SJSA1 (cell line): ENCODE data around the gene GAS2L1. TPM values are rescaled to one million over a fixed set of nuclear protein-coding genes. Genes with fewer than 3 reads are reported as not detected.

Experiments
- DNase-seq, 2 experiments: peaks; one replicate each; pipeline ENCODE4 v3.0.0-alpha.2; 2015 to 2020; ENCODE audit warnings: low spot score in 2 of 2, low read depth in 1 of 2
- H3K27ac ChIP-seq: fragments of 250-450 bp; sonication (Bioruptor Pico); 2 replicates; pipeline ENCODE4 v1.5.1; 2020; ENCODE audit warnings: mild to moderate bottlenecking, moderate library complexity
- H3K27me3 ChIP-seq: fragments of 250-450 bp; sonication (Bioruptor Pico); replicated peaks from 2 replicates; pipeline ENCODE4 v1.5.1; 2020; ENCODE audit warnings: mild to moderate bottlenecking, moderate library complexity
- H3K36me3 ChIP-seq: fragments of 250-450 bp; sonication (Bioruptor Pico); 2 replicates; pipeline ENCODE4 v1.5.1; 2020; ENCODE audit warnings: mild to moderate bottlenecking
- H3K4me1 ChIP-seq: fragments of 250-450 bp; sonication (Bioruptor Pico); replicated peaks from 2 replicates; pipeline ENCODE4 v1.6.1; 2021; ENCODE audit warnings: mild to moderate bottlenecking
- H3K4me3 ChIP-seq: fragments of 250-450 bp; sonication (Bioruptor Pico); 2 replicates; pipeline ENCODE4 v1.5.1; 2020; ENCODE audit warnings: mild to moderate bottlenecking
- H3K9me3 ChIP-seq: fragments of 250-450 bp; sonication (Bioruptor Pico); replicated peaks from 2 replicates; pipeline ENCODE4 v1.5.1; 2020; ENCODE audit warnings: mild to moderate bottlenecking
- total RNA-seq: library from RNA; depleted of rRNA; stranded (reverse); fragments of >200 nt; shearing (Covaris generic); gene quantifications from 2 replicates; pipeline ENCODE4 v1.2.3, GENCODE V29; 2014

GAS2L1 gene
- total RNA-seq, 1 experiment from 2014 or later: 10.4 TPM

- no peak overlapping the region for H3K27ac ChIP-seq
- H3K9me3 ChIP-seq: 0 out of 2 replicates have a peak, but pooled peaks cover 4% of the 10 kb centered on the region
- DNase-seq: no peak
- H3K4me1 ChIP-seq: peaks cover 10% of the 10 kb centered on the region
- peaks cover 33% of the 10 kb centered on the region for H3K27me3 ChIP-seq
- H3K4me3 ChIP-seq: no peak overlapping the region
- no peaks in the 10 kb centered on the region for H3K36me3 ChIP-seq
These were observed 11.5 kb downstream of the GAS2L1 start for GRCh38 chr22:29317827-29318454.

DNA sequence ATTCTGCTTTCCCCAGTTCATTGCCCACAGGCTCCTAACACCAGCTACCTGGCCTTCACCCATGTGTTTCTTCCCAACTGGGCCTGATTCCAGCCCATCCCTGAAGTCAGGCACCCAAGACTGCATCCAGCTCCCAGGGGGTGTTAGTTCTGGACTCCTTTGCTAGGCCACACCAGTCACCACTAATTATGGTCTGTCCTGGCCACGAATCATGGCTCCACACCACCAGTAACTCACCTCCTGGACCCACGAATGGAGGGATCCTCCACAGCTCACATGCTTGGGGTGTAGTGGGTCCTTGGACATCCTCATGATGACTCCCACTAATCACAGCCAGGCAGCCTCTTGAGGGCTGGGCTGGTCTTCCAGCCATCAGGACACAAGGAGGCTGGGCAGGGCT is 12.6 kb downstream of the GAS2L1 start:
- Histone ChIP-seq H3K9me3 (0 out of 2 replicates have a peak, but pooled peaks cover 4% of the 10 kb centered on the region), H3K36me3 (no peaks in the 10 kb centered on the region), H3K4me1 (peaks cover 10% of the 10 kb centered on the region), H3K27ac (no peak overlapping the region), H3K4me3 (no peak overlapping the region), H3K27me3 (peaks cover 23% of the 10 kb centered on the region)
- no peak for DNase-seq

DNA sequence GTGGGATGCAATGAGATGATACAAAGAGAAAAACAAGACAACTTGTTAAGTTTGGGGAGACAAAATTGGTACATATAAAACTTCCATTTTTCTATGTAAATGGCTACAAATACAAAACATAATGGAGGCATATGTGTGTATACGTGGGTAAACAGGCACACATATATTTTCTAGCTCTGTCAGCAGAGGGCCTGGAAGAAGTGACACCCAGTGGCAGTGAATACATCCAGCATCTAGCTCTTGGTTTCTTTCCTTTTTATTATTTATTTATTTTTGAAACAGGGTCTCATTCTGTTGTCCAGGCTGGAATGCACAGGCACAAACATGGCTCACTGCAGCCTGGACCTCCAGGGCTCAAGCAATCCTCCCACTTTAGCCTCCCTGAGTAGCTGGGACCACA is 14.1 kb downstream of the GAS2L1 start:
- no peak for DNase-seq
- Histone ChIP-seq H3K27ac (no peak overlapping the region), H3K9me3 (no peaks in the 10 kb centered on the region), H3K4me1 (no peaks in the 10 kb centered on the region), H3K4me3 (no peak overlapping the region), H3K27me3 (peaks cover 9% of the 10 kb centered on the region), H3K36me3 (no peaks in the 10 kb centered on the region)

- Histone ChIP-seq H3K27me3 (no peaks in the 10 kb centered on the region), H3K36me3 (peaks cover 16% of the 10 kb centered on the region), H3K27ac (no peak overlapping the region), H3K9me3 (no peaks in the 10 kb centered on the region), H3K4me3 (no peak overlapping the region), H3K4me1 (no peaks in the 10 kb centered on the region)
- no peak for DNase-seq
These were observed 17.2 kb downstream of the GAS2L1 start for GRCh38 chr22:29323641-29324040.

GRCh38 chr22:29325356-29325755 is 18.9 kb downstream of the GAS2L1 start:
- H3K36me3 ChIP-seq: peaks cover 31% of the 10 kb centered on the region
- H3K4me3 ChIP-seq: no peak overlapping the region
- no peaks in the 10 kb centered on the region for H3K9me3 ChIP-seq
- no peaks in the 10 kb centered on the region for H3K27me3 ChIP-seq
- no peak for DNase-seq
- no peak overlapping the region for H3K27ac ChIP-seq
- no peaks in the 10 kb centered on the region for H3K4me1 ChIP-seq

DNA sequence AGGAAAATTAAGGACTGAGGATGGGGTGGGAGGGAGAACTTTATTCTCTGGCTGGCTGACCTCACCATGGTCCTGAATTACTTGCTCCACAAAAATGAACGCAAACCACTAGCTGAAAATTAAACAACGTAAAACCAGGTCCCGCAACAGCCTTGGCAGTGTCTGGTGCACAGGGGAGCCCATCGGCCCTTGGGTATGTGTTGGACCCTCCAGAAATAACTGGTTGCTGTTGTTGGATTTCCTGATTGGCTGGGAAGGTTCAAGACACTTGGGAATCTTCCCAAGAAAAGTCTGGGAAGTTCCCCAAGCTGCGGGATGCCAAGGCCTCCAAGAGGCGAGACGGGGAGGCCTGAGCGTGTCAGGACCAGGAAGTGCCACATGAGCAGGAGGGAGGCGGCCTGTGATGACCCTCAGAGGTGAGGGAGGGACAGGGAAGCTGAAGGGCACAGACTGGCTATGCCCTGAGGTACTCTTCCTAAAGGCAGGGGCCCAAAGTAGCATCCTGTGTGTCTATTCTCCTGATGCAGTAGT is 19.4 kb downstream of the GAS2L1 start:
- Histone ChIP-seq H3K4me1 (no peaks in the 10 kb centered on the region), H3K36me3 (peaks cover 33% of the 10 kb centered on the region), H3K27me3 (no peaks in the 10 kb centered on the region), H3K4me3 (no peak overlapping the region), H3K27ac (no peak overlapping the region), H3K9me3 (no peaks in the 10 kb centered on the region)
- DNase-seq: no peak

DNA sequence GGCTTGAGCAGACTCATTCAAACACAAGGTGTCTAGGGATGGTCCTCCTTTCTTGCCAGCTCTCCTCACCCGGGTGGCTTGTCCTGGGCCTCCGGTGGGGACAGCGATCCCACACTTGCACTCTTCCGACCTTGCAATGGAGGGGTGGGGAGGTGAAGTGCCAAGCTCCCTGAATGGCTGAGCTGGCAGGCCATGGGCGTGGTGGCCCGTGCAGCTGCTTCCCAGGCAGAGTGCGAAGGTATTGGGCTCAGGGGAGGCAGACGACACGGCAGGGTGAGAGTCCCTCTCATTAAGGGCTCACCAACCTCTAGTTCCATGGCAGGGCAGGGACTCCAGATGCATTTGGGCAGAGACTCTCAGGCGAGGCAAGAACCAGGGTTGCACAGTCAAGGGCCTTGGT is 20.0 kb downstream of the GAS2L1 start:
- Histone ChIP-seq H3K36me3 (peaks cover 38% of the 10 kb centered on the region), H3K4me3 (no peak overlapping the region), H3K4me1 (no peaks in the 10 kb centered on the region), H3K27me3 (no peaks in the 10 kb centered on the region), H3K27ac (no peak overlapping the region), H3K9me3 (no peaks in the 10 kb centered on the region)
- no peak for DNase-seq

GRCh38 chr22:29327089-29327764 is 20.8 kb downstream of the GAS2L1 start:
- H3K27me3 ChIP-seq: no peaks in the 10 kb centered on the region
- H3K4me3 ChIP-seq: no peak overlapping the region
- H3K27ac ChIP-seq: no peak overlapping the region
- H3K9me3 ChIP-seq: no peaks in the 10 kb centered on the region
- no peaks in the 10 kb centered on the region for H3K4me1 ChIP-seq
- peaks cover 38% of the 10 kb centered on the region for H3K36me3 ChIP-seq
- no peak for DNase-seq

GRCh38 chr22:29328055-29328454 is 21.6 kb downstream of the GAS2L1 start:
- H3K9me3 ChIP-seq: no peaks in the 10 kb centered on the region
- H3K4me1 ChIP-seq: no peaks in the 10 kb centered on the region
- no peak for DNase-seq
- H3K27me3 ChIP-seq: no peaks in the 10 kb centered on the region
- peaks cover 42% of the 10 kb centered on the region for H3K36me3 ChIP-seq
- H3K27ac ChIP-seq: no peak overlapping the region
- H3K4me3 ChIP-seq: no peak overlapping the region

GRCh38 chr22:29328566-29329500 is 22.4 kb downstream of the GAS2L1 start:
- peaks cover 50% of the 10 kb centered on the region for H3K36me3 ChIP-seq
- no peak for DNase-seq
- H3K9me3 ChIP-seq: no peaks in the 10 kb centered on the region
- no peak overlapping the region for H3K4me3 ChIP-seq
- H3K27me3 ChIP-seq: no peaks in the 10 kb centered on the region
- no peaks in the 10 kb centered on the region for H3K4me1 ChIP-seq
- H3K27ac ChIP-seq: no peak overlapping the region

DNA sequence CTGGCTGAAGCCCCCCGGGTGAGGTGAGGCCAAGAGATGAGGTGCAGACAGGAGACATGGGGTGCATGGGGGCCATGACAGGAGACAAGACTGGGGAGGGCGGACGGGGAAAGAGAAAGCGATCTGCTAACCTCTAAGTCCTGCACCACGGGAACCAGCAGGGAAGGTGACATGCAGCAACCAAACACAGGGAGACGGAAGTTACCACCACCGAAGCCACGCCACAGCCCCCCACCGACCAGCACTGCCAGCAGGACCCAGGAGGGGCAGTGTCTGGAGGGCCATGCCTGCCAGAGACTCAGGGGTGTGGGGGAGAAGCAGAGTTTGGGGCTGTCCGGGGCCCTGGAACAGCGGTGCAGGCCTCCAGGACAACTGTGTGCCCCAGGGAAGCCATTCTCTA is 23.1 kb downstream of the GAS2L1 start:
- Histone ChIP-seq H3K27ac (no peak overlapping the region), H3K4me3 (no peak overlapping the region), H3K36me3 (peaks cover 53% of the 10 kb centered on the region), H3K27me3 (no peaks in the 10 kb centered on the region), H3K4me1 (no peaks in the 10 kb centered on the region), H3K9me3 (no peaks in the 10 kb centered on the region)
- DNase-seq: no peak

- H3K9me3 ChIP-seq: no peaks in the 10 kb centered on the region
- DNase-seq: no peak
These were observed 23.8 kb downstream of the GAS2L1 start for GRCh38 chr22:29330291-29330690.

DNA sequence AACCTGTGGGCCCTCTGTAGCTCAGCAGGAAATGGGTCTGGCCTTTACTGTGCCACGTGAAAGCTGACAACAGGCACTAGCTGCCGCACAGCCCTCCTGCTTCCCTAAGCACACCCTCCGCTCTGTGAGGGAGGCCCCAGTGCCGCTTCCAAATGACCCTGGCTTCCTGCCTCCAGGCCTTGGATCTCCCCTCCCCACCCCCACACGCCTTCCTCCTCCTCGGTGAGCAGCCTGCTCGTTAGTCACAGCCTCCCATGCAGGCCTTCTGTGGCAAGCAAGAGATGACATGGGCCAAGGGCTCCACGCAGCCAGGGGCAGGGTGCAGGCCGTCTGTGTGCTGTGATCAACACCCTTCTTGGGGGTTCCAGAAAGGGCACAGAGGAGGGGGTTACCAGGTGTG is 24.3 kb downstream of the GAS2L1 start:
- H3K36me3 ChIP-seq: peaks cover 60% of the 10 kb centered on the region
- H3K27ac ChIP-seq: no peak overlapping the region
- H3K9me3 ChIP-seq: no peaks in the 10 kb centered on the region
- H3K27me3 ChIP-seq: no peaks in the 10 kb centered on the region
- no peak overlapping the region for H3K4me3 ChIP-seq
- H3K4me1 ChIP-seq: no peaks in the 10 kb centered on the region
- no peak for DNase-seq

More at GRCh38 chr22:29330291-29330690, 23.8 kb downstream of the GAS2L1 start:
- no peak overlapping the region for H3K27ac ChIP-seq
- H3K36me3 ChIP-seq: peaks cover 58% of the 10 kb centered on the region
- H3K4me3 ChIP-seq: no peak overlapping the region
- H3K27me3 ChIP-seq: no peaks in the 10 kb centered on the region
- H3K4me1 ChIP-seq: no peaks in the 10 kb centered on the region
